ENCODE measurements around the gene ASB6.
A peak's percentile ranks its signal among the peaks of the same experiment; 100 is the strongest.
"Not testable (repeated sequence)": the region's sequence is repeated elsewhere in the genome, so short reads cannot be mapped to it uniquely, and the experiment has no call there.

The ASB6 gene

DNA sequence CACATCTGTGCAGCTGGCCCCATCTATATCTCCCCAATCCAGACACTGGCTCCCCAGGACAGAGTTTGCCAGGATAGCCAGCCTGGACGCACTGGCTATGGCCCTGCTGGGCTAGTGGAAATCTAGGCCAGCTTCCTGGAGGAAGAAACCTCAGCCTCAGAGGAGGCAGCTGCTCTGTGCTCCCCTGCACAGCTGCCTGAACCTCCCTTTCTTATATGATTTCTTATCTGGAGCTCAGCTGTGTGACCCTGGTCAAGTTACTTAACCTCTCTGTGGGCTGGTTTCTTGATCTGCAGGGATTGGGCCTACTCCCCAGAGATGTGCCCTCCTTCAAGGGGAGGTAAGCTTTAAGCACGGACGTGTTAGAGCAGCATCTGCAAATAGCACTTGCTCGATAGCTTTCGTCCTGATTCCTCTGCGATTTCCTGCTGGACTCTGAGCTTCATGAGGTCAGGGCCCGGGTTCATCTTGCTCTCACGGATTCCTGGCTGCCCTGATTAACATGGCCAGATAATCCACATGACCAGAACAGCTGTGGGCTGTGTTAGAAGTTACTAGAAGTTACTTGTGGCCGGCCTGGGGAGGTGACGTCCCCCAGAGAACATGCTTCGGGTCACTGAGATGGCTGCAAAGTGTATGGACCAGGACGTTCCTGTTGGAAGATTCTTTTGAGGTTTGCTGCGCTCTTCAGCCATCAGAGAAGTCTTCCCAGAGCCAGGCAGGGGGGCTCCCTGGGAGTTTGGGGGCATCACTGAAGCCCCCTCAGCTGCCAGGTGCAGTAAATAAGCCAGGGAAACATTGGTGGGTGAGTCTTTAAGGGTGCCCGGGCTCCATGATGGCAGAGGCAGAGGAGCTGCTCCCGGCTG, 35.6 kb downstream of the ASB6 start:
- DNase-seq (ENCODE audit: low spot score), result no peak

DNA sequence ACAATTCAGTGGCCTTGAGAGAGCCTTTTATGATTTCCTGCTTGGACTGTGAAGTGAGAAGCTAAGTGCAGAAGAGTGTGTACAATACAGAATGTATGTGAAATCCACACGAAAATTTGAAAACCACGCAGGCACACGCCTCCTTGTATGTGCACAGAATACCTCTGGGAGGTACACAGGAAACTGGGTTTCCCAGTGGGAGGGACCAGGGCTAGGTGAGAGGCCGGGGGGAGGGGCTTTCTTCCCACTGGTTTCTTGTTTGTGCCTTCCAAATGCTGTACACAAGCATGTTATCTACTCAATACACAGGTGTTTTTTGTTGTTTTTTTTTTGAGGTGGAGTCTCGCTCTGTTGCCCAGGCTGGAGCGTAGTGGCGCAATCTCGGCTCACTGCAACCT, 37.2 kb downstream of the ASB6 start:
- no peak for DNase-seq (ENCODE audit: low spot score)

DNA sequence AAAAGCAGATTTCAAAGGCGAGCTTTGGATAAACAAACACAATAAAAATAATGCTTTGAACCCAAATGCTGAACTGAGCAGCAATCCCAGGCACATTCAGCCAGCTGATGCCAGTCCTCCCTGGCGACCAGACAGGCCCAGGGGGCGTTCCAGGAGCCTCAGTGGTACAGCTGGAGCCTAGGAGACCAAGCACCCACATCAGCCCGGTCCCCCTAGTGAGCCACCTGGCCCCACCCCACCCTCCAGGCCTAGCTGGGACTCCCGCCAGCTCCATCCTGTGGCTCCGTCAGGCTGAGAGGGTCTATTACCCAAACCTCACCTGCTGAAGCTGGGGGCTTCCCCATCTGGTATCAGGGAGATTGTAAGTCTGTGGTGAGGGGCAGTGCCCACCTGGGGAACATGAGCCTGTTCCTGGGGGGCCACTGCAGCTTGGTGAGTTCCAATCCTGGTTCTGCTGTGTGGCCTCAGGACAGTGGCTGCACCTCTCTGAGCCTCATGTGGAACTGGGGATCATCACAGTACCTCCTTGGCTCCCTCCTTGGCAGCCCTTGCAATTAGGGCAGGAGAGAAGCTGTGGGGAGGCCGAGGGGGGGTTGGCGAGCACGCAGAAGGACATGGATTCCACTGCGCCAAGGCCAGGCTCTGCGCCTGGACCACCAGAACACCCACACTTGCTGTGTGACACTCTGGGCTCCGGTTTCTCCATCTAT, 37.7 kb downstream of the ASB6 start:
- no peak for DNase-seq (ENCODE audit: low spot score)

DNA sequence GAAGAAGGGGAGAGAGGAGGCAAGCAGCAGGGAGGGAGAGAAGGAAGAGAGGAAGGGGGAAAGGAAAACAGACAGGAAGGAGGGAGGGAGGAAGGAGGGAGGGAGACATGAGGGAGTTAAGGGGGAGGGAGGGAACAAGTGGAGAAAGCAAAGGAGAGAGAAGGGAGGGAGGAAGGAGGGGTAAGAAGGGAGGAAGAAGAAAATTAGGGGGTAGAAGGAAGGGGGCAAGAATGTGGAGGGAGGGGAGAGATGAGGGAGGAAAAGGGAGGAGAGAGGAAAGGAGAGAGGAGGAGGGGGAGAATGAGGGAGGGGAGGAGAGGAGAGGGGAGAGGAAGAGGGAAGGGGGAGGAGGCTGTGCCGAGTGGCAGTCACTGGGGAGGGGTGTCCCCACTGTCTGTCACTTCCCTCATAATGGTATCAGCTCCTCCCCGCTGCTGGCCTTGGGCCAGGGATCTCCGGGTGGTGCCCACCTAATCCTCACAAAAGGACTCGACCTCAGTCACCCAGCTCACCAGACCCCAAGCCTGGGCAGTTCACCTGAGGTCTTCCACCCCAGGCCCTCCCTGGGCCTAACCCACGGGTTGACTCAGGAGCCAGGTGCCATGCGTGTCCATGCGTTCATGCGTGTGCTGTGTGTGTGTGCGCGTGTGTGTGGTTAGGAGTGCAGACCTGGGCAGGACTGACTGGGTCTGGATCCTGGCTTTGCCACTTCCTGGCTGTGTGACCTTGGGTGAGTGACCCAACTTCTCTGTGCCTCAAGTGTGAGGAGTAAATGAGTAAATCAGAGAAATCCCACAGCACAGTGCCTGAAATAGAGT, 39.1 kb downstream of the ASB6 start:
- DNase-seq (ENCODE audit: low spot score), result no peak

DNA sequence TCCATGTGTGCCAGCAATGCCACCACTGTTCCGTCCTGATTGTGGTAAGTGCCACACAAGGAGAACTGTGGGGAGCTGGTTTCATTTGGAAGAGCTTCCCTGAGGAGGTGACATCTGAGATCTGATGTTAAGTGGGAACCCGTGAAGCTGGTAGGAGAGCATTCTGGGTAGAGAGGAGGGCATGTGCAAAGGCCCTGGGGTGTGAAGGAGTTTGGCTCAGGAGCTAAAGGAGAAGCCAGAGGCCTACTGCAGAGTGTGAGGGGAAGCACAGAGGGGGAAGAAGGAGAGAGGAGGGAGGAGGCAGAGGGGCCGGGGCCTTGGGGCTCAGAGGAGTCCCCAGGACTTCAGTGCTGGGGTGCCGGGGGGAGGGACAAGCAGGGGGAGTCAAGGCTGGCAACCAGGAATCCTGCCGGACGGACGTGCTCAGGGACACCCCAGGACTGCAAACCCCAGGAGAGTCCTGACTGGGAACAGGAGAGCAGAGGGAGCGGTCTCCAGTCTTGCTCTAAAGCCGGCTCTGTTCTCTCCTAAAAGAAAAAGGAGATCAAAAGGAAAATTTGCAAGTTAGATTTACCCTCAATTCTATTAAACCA, 40.8 kb downstream of the ASB6 start:
- DNase-seq (ENCODE audit: low spot score), result no peak

DNA sequence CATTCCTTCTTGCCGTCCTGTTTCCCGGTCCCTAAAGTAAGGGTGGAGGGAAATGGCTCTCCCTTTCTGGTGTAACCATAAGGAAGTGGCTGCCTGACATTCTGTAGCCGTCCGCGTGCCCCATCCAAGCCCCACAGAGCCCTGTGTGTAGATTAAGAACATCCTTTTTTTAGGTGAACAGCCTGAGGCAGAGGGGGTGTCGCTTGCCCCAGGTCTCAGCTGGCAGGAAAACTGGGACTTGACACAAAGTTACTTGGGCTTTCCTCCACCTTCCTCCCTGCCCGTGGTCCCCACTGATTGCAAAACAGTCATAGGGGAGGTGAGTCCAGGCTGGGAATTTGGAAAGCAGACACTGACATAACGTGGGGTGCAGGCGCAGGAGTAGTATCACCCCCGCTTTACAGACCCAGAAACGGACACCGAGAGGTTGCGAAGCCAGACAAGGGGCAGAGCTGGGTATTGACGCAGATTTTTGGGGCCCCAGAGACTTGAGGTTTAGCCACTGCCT, 43.8 kb downstream of the ASB6 start:
- no peak for DNase-seq (ENCODE audit: low spot score)

DNA sequence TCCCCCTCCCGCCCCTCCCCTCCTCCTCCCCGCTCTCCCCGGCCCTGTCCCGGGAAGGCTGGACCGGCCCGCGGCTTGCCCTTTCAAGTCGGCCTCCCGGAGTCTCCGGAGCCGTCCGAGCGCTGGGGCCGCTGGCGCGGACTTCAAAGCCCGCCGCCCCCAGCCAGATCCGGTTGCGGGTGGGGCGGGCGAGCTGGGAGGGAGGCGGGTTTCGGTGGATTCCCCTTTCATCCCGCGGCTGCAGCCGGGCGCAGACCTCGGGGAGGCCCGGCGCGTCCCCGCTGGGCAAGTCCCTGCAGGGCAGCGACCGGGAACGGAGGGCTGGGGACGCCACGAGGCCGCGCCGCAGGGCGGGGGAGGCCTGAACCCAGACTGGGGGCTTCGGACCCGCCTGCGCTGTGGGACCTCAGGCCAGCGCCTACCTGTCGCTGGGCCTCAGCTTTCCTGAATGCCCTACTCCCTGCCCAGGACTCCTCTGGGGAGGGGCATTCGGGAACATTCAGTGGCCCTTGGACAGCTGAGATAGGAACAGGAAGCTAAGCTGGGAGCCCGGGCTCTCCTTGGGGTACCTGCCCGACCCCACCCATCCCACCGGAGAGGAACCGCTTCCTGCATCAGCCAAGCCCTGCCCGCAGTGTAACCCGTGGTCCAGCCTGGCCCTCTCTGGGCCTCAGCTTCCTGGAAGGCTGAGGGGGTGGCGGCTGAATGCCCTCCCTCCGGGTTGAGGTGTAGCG, 44.4 kb downstream of the ASB6 start:
- DNase-seq (ENCODE audit: low spot score), result peak; percentile 33

DNA sequence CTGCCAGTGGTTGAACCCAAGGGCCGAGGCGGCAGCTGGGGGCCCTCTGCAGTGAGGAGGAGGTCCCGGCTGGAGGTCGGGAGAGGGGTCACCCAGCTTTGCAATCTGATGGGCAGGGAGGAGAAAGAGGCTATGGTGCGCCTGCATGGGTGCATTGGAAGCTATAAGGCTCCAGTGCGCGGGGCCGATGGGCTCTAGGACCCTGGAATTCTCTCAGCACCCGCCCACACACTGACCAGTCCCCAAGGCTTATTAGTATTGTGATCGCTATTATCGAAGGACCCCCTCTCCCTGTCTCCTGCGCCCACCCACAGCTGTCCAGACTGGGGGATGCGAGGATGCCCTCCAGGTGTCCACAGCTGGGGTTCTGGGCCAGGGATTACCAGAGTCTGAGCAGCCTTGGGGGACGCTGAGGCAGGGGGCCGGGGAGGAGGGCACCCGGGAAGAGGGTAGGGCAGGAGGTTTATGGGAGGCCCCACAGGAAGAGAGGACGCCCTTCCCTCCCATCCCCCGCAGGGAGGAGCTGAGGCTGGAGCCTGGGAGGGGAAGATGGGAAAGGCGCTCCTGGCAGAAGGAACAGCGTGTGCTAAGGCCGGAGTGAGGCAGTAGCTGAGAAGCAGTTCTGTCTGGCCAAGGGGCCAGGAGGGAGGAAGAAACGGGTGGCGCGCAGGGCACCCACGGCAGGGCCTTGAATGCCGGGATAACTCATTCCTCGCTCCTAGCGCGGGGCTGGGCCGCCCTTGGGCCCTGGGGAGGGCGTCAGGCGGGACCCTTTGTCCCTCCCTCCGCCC, 45.2 kb downstream of the ASB6 start:
- no peak for DNase-seq (ENCODE audit: low spot score)

DNA sequence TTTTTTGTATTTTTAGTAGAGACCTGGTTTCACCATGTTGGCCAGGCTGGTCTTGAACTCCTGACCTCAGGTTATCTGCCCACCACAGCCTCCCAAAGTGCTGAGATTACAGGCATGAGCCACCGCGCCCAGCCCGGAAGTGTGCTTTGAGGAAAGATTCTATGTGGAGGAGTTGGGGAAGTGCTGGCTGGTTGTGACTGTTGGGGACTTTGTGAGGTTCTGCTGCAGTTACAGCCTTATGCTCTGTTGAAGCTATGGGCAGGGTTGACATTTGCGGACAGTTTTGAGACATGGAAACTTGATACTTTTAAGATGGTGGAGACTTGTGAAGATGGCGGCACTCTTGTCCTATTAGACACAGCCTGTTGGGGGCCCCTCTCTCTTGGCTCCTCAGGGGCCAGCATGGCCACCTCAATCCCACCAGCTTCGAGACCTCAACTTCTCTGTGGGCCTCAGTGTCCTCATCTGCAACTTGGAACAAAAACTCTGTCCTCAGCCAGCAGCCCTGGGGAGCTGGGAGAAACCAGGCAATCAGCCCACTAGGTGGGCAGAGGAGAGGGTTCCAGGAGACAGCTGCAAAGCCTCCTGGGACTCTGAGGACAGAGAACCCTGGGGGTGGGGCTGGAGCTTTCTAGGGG, 45.9 kb downstream of the ASB6 start:
- DNase-seq (ENCODE audit: low spot score), result no peak

DNA sequence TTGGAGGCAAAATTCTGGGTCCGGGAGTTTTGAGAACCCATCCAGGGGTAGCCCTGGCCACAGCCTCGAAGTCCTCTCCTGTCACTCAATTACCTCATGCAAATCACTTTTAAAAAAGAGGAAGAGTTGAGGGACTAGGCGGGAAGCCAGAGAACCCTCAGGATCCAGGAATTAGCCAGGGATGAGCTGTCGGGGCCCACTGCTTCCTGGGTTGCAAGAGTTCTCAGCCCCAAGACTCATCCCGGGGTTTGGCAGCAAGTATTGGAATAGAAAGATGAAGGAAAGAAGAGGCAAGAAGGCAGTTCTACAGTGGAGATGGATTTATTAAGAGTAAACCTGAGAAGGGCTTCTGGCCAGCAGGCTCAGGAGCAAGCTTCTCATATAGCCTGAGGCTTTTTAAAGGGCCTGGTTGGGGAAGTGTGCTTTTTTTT, 46.6 kb downstream of the ASB6 start:
- DNase-seq (ENCODE audit: low spot score), result no peak

DNA sequence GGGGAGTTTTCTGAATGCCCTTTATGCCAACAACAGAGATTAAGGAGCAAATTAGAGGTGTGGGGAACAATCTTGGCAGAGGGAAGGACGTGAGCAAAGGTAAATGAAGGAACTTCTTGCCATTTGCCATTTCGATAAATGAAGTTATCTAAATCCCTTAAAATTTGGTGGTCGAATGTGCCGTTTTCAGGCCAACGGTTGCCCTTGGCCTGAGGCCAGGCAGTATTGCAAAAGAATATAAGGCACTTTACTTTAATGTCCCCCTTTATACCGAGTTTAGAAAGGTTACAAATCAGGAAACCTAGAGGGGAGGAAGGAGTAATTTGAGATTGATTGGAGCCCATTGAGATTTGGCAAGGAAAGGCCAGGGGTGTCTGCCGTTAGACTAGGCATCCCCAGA, 47.3 kb downstream of the ASB6 start:
- no peak for DNase-seq (ENCODE audit: low spot score)

DNA sequence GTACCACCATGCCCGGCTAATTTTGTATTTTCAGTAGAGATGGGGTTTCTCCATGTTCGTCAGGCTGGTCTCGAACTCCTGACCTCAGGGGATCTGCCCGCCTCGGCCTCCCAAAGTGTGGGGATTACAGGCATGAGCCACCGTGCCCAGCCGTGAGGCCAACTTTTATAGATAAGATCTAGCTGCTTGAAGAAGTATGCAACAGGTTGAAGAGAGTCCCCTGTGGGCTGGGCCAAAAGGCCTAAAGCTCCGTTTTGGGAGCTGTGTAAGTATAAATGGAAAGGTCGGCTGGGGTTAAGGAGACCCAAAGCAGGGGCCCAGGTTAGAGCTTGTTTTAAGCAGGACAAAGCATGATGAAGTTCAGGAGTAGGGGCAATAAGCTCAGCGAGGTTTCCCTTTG, 49.2 kb downstream of the ASB6 start:
- not testable (repeated sequence) for DNase-seq (ENCODE audit: low spot score)

DNA sequence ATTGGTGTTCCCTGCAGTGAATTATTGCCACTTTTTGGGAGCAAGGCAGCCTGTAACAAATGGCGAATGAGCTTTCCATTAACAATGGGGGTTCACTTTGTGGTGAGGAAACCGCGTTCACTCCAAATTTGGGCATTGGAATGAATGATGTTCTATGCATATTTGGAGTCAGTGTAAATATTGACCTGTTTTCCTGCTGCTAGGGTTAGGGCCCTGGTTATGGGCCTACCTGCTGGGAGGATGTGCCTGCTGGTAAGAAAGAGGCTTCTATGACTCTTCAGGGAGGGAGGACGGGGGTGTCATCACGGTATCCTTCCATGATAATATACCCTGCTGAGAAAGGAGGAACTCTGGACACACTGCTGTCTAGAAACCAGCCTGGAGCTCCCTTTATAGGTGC, 50.0 kb downstream of the ASB6 start:
- no peak for DNase-seq (ENCODE audit: low spot score)

DNA sequence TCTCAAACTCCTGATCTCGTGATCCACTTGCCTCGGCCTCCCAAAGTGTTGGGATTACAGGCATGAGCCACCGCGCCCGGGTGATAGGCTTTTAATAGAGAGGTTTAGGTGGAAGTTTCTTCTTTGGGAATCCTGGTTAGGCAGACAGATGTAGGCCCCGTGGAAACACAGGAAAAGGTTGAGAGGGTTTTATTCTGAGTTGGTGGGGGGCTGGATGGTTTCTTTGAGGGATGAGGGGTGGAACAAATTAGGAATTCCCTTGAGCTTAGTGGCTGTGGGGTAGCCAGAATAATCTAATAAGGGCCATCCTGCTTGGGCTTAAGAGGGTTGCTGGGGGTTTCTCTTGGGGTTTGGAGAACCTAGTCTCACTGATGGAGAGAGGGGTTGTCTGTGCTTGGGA, 51.5 kb downstream of the ASB6 start:
- DNase-seq (ENCODE audit: low spot score), result no peak

DNA sequence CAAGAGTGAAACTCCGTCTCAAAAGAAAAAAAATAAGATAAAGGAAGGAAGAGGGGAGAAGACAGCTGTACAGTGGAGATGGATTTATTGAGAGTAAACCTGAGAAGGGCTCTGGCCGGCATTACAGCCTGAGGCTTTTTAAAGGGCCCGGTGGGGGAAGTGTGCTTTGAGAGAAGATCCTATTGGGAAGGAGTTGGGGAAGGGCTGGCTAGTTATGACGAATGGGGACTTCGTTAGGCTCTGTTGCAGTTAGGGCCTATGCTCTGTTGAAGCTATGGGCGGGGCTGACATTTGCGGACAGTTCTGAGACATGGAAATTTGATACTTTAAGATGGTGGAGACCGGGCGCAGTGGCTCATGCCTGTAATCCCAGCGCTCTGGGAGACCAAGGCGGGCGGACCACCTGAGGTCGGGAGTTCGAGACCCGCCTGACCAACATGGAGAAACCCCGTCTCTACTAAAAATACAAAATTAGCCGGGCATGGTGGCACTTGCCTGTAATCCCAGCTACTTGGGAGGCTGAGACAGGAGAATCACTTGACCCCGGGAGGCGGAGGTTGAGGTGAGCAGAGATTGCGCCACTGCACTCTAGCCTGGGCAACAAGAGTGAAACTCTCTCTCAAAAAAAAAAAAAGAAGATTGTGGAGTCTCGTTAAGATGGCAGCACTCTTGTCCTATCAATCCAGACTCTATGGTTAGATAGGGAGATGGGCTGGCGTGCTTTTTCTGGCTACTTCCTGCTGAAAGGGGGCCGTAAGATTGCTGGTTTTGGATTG, 54.3 kb downstream of the ASB6 start:
- no peak for DNase-seq (ENCODE audit: low spot score)

DNA sequence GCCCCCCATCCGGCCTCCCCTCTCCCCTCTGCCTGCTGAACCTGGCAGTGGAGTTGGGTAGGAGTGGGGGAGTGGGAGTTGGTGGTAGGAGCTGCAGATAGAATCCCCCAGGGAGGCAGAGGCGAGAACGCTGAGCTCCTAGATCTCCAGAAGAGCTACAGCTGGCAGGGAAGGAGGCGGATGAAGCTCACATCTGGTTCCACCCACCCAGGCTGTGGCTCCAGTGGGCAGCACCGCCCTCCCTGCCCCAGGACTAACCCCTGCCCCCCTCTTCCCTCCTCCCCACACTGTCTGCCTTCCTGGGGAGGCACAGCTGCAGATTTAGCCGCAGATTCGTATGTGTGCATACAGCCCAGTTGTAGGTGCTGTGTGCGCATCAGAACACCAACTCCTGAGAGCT, 55.3 kb downstream of the ASB6 start:
- peak; percentile 36 for DNase-seq (ENCODE audit: low spot score)

DNA sequence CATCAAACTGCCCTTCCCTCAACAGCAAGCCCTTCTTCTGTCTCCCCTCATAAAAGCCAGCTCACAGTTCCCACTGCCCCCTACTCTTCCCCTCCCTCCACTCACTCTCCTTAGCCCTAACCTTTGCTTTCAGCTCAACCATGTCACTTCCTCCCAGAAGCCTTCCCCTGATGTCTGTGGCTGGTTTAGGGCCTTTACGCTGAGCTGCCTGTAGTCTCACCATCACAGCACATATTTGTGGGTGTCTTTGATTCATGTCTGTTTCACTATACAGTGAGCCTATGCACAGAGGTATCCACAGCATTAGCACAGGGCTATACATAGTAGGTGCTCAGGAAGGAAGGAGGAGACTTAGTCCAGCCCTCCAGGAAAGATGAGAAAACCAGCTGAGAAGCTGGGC, 55.7 kb downstream of the ASB6 start:
- peak; percentile 11 for DNase-seq (ENCODE audit: low spot score)

DNA sequence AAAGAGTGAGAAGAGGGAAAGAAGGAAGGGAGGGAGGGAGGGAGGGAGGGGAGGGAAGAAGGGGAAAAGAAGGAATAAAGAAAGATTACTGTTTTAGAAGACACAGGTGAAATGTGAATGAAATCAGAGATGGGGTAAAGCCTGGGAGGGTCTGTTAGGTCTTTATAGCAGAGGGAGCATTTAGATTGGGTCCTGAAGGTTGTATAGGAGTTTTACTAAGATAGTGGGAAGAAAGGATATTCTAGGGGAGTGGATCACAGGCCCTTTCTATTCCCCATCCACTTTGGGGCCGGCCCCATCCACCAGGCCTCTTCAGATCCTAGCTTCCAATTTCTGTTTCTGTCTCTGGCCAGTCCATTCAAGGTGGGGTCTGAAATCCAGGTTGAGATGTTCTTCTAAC, 56.6 kb downstream of the ASB6 start:
- DNase-seq (ENCODE audit: low spot score), result no peak
